HK-2 (cell line): ENCODE data around the gene C6orf120.

ENCODE experiments used
- DNase-seq: peaks from one replicate; pipeline ENCODE4 v3.0.0-alpha.2; 2018; ENCODE audit not compliant: unreplicated experiment

Gene C6orf120

DNA sequence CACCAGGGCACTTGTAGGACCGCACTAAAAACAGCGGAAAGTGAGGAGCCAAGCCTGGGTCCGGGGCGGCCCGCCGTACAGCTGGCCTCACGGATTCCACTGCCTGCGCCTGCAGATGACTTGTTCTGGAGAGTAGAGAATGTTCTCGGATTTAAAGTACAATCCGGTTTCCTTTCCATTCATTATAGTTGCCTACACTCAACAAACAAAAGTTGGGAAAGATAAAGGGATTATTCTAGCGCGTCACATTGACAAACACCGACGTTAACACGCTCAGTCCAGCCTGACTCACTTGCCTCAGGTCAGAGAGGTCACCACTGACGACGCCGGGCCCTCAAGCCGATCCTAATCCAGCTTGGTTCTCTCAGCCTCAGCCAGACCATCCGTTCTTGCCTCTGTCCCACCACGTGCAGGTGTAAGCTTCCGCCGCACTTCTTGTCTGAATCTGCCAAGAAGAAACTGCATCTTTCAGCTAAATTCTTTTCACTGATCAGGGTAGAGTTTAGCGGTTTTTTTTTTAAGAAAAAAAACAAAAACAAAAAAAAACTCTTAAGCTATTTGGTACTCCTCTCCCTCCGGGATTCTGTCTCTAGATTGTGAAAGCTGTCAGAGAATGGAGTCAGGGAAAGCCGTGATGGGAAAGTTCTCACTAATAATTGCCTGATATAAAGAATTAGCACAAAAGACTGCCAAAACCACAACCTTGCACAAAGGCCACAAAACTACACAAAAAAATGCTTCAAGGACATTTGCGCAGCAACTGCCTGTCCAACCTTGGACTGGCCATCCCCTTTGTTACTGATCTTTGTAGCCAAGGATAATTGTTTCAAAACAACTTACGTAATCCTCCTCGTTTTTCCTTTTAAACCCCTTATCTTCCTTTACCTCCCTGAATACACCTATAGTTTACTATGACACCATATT is 23.5 kb downstream of the C6orf120 start:
- DNase-seq, result peak; percentile 48

DNA sequence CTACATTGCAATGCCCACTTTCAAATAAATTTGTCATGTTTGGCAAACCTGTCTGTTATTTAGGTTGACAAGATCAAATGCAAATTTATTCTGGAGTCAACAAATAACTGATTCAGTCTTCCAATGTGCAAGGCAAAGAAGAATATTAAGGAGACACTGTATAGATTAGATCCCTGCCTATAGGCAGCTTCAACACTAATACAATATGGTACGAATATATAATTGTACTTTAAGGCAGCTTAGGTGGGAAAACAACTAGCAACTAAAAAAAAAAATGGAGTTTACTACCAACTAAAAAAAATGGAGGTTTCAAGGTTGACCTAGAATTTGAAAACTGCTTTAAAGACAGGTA is 24.1 kb downstream of the C6orf120 start:
- no peak for DNase-seq

DNA sequence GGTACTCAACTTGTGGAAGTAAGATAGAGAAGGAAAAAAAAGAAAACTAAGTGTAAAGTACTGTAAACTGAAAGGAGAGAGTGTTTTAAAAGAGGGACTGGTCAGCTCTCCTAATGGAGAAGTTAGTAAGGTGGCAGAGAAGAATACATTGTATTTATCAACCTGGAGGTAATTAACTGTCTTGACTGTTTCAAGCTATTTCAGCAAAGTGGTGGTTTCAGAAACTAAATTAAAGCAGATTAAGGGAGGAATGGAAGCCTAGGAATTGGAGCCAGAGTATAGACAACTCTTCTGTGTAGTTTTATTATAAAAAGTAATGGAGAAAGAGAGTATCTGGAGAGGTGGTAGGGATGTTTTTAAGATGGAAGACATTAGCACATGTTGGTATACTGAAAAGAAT is 25.0 kb downstream of the C6orf120 start:
- no peak for DNase-seq

DNA sequence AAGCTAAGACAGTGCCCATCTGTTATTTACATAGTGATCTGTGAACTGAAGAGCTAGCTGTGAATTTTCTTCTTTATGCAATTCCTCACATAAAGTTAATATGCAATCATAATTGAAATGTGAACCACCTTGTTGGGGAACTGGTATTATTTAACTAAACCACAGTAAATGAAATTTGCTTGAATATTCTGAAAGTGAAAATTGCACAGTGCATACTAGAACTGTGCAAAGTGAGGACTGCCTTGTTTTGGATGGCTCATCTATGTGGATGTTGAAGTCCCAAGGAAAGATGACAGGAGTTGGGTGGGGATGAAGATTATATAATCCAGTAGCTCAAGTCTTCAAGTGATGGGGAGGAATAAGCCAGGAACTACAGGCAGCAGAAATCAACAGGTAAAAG is 28.0 kb downstream of the C6orf120 start:
- no peak for DNase-seq

DNA sequence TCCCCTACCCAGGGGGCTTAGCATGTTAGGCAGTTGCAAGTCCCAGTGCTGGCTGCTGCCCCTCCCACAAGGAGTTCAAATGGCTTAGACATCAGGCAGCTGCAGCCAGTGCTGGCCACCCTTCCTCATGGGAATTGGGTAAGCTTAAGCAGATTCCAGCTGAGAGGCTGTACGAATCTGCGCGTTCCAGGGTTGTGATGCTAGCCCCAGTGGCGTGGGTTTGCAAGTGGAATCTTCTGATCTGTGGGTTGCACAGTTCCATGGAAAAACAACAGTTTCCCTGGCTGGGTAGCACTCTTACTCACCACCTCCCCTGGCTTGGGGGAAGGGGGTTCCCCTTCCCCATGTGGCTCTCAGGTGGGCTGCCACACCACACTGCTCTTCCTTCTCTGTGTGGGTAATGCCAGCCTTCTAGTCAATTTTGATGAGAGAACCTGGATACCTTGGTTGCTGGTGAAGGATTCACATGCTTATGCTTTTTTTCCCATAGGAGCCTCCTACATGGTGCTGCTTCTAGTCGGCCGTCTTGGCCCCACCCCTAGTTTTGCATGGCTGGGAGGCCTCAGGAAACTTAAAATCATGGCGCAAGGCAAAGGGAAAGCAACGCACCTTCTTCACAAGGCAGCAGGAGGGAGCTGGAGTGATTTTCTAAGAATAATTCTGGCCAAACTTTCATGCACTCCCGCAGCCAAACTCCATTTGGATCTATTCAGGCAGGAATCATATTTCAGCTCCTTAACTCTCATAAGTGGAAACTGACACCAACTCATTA is 36.5 kb downstream of the C6orf120 start:
- no peak for DNase-seq

DNA sequence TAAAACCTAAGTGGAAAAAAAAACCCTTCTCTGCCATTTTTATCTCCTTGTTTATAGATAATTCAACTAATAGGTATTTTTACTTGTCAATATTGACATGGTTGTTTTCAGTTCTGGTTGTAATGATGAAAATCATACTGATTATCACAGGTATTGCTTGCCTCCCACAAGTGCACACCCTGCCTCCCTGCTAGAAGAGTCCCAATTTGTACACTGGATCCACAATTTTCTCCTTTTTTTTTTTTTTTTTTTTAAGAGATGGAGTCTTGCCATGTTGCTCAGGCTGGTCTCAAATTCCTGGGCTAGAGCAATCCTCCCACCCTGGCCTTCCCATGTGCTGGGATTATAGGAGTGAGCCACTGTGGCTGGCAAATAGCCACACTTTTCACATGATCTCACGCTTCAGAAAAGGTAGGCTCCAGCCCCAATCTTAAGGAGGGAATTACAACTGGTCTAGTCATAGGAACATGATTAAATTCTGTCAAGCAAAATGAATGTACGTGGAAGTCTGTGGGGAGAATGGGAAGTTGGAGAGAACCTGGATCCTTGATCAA is 37.1 kb downstream of the C6orf120 start:
- DNase-seq, result no peak

DNA sequence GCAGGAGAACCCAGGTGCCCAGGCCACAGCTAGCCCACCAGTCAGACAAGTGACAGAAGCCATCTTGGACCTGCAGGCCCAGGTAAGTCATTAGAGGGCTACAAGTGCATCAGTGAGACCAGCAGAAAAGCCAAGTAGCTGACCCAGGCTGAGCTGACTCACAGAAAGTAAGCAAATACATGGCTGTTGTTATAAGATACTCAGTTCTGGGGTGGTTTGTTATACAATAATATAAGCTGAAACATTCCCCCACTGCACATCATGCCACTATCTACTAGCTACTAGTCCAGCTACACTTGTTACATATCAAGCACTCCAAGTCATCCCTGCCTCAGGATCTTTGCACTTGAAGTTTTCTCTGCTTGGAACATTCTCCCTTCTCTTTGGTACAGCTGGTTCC is 39.4 kb downstream of the C6orf120 start:
- DNase-seq, result no peak

DNA sequence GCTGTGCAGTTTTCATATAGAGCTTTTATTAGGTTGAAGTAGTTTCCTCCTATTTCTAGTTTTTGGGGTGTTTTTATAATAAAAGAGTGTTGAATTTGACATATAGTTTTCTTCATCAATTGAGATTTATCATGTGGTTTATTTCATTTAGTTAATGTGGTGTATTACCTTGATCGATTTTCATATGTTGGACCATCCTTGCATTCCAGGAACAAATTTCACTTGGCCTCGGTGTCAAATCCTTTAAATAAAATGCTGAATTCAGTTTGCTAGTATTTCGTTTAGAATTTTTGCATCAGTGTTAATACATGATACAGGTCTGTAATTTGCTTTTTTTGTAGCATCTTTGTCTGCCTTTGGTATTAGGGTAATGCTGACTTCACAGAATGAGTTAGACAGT is 43.5 kb downstream of the C6orf120 start:
- DNase-seq, result no peak

DNA sequence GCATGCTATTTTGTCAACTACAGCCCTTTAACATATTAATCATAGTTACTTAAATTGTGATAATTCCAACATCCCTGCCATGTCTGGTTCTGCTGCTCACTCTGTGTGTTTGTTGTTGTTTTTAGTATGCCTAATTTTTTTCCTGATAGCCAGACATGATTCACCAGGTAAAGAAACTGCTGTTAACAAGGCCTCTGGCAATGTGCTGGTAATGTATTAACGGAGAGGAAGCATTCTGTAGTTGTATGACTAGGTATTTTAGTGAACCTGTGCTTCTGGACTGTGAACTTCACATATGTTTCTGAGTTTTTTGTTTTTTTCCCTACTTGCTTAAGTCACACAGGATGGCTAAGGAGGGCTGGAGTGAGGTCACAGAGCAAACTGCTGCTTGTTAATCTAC is 44.6 kb downstream of the C6orf120 start:
- DNase-seq, result no peak

DNA sequence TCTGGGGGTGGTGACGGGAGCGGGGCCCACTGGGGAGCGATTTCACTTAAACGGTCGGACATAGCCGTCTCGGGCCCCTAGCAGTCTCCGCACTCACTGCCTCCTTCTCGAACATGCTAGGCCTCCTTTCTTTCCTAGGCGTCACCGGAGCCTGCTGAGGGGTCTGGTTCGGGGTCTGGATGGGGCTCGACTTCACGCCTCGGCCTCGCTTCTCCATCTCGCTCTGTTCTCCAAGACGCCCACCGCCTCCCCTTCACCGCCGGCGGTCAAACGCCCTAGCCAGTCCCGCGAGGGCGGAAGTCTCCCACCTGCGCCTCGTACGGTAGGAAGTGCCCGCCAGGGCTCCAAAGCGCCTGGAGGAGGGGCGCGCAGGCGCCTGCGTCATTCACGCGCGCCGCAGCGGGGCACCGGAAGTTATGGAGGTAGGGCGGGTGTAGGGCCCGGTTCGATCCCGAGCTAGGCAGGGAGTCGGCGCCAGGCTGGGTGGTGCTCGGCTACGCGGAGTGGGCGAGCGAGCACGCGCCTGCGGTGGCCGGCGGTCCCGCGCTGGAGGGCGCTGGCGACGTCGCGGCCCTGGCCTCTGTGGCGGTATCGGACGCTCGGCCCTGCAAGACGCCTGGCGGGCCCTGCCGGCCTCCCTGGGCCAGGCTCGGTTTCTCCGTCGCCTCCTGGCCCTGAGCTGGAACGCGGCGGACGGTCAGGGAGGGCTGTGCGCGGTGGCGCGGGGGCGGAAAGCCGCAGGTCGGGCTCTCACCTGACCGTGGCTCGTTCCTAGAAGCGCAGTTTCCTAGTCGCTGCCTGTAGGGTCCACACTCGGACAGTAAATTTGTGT is 49.5 kb downstream of the C6orf120 start, which contains the start of the genes DYNLT2 and ERMARD:
Gene DYNLT2 (minus strand): TSS at position 331 of the 832 bp plus-strand sequence. CDS start 114 bp downstream, at position 217.
Gene ERMARD (plus strand): TSS at position 381 of the 832 bp plus-strand sequence. CDS start 36 bp downstream, at position 417.
- peak; percentile 97 for DNase-seq

DNA sequence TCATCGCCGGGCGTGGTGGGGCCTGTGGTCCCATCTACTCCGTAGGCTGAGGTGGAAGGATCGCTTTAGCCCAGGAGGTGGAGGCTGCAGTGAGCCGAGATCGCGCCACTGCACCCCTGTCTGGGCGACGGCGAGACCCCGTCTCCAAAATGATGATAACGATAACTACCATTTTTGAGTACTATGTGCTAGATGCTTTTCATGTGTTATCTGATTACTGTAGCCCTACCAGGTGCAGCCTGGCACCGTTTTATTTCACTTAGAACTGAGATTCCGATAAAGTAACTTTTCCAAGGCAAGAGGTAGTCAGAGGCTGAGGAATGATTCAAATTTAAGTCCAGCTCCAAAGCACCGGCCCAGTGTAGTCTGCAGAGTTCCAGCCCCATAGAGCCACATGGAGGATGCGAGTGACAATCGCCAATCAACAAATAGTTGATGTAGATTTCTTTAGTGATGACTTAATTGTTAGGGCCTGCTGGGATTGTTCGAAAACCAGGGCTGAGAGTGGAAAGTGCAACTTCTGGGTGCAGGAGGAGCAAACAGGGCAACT is 50.2 kb downstream of the C6orf120 start:
- no peak for DNase-seq
